Right lung (tissue), 5 donors: ENCODE measurements around the gene CALD1. TPM values are rescaled to one million over a fixed set of nuclear protein-coding genes. Genes with fewer than 3 reads are reported as not detected.
"Not testable (repeated sequence)": the region's sequence is repeated elsewhere in the genome, so short reads cannot be mapped to it uniquely, and the experiment has no call there.

Experiments
- DNase-seq, 2 donors: peaks; one replicate each; pipeline ENCODE4 v3.0.0-alpha.2; 2013
- polyA plus RNA-seq, 5 donors: library from polyadenylated mRNA; unstranded; fragments of 120-200 nt; gene quantifications; one replicate each; pipeline versions ENCODE4 v1.2.1 to v1.2.3, GENCODE V29; 2013; ENCODE audit warnings: inconsistent platforms in 1 of 5, low replicate concordance in 1 of 5; ENCODE audit not compliant: insufficient read length in 5 of 5, insufficient read depth in 1 of 5

CALD1 gene
- polyA plus RNA-seq, 5 donors, result 173 to 252 (median 234) TPM

GRCh38 chr7:134947329-134947728, 167.9 kb downstream of the CALD1 start:
- DNase-seq, result no peak

DNA sequence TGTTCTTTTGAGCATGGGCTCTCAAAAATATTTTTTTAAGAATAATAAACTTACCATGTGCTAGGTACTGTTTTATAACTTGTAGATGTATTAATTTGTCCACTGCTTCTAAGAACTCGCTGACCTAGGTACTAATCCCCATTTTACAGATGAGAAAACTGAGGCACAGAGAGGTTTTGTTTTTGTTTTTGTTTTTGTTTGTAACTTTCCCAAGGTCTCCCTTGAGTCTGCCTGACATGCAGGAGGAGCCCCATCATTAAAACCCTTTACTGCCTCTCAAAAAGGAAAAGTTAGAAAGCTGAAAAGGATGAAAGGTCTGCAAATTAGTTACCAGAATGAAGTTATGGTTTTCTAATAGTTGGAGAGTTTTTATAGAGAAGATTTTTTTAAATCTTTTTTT, 168.4 kb downstream of the CALD1 start:
- no peak for DNase-seq

GRCh38 chr7:134948246-134948645, 168.8 kb downstream of the CALD1 start:
- no peak for DNase-seq

DNA sequence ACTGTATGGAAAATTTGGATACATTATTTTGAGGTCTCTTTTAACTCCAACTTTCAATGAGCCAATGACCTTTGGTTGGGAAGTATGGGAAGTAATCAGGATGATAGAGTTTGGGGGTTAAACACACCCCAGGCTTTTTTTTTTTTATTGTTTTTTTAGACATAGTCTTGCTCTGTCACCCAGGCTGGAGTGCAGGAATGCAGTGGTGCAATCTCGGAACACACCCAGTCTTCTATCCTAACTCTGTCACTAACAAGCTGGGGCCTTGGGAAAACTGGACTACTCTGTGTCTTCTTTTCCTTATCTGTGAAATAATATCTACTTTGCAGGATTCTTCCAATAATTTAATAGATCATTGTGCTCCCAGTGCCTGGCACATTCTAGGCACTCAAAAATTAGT, 169.3 kb downstream of the CALD1 start:
- no peak for DNase-seq

- no peak for DNase-seq
Measured at GRCh38 chr7:134949171-134949570, 169.7 kb downstream of the CALD1 start.

DNA sequence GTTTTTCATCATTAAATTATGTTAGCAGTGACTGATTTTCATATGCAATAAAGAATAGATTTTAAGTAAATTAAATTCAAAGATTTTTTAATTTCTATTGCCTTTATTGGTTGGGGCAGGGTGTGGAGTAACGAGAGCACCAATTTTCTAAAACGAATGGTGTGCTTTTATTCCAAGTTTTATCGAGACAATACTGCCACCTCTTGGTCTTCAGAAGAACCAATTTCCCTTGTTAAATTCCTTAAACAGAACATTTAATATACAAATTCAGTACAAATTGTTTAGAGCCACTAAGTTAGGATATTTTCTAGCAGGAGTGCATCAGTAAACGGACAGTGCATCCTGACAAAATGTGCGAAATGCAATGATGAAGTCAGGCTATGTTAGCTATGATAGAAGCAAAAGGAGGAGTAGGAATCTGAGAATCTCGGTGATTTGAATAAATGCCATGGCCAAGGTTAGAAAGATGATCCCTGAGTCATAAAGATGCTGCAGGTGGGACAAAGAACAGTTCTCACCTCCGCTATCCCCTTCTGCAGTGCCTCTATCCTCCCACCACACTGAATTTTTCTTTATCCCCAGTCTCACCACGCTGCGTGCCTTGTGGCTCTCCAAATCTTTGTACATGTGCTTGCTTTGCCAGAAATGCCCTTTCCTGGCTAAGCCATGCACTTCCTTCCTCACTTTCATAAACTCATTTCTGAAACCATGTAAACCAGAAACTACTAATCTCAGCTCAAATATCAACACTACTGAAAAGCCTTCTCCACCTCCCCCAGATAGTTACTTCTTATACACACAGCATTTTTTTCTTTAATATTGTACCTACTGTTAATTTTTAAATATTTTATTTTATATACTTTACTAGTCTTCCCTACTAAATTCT, 175.0 kb downstream of the CALD1 start:
- DNase-seq, result no peak

GRCh38 chr7:134957005-134957404, 177.6 kb downstream of the CALD1 start:
- no peak for DNase-seq

- DNase-seq, result no peak
Measured at GRCh38 chr7:134959810-134960209, 180.4 kb downstream of the CALD1 start.

DNA sequence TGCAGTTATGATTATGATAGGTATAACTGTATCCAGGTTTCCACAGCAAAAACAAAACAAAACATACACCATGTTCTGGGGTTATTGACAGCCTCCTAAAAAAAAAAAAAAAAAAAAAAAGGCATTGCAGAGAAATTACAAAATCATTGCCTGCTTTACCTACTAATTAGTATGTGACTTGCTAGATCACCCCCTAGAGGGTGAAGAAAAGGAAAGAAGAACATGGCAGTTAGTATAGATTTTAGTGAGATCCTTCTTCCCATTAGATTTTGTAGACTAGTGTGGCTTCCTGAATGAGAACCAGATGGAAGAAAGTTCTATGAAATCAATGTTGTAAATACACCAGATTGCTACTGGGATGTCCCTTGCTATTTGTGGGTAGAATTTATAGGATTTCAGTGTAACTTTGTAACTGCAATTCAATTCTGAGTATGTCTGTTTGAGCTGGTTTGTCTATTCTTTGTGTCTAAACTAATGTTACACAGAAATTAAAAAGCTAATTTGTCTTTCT, 182.9 kb downstream of the CALD1 start:
- no peak for DNase-seq

GRCh38 chr7:134963036-134963435, 183.6 kb downstream of the CALD1 start:
- no peak for DNase-seq

- no peak for DNase-seq
Measured at GRCh38 chr7:134966691-134967090, 187.3 kb downstream of the CALD1 start.

- no peak for DNase-seq
Measured at GRCh38 chr7:134968110-134968509, 188.7 kb downstream of the CALD1 start.

GRCh38 chr7:134981645-134982044, 202.2 kb downstream of the CALD1 start:
- not testable (repeated sequence) for DNase-seq

DNA sequence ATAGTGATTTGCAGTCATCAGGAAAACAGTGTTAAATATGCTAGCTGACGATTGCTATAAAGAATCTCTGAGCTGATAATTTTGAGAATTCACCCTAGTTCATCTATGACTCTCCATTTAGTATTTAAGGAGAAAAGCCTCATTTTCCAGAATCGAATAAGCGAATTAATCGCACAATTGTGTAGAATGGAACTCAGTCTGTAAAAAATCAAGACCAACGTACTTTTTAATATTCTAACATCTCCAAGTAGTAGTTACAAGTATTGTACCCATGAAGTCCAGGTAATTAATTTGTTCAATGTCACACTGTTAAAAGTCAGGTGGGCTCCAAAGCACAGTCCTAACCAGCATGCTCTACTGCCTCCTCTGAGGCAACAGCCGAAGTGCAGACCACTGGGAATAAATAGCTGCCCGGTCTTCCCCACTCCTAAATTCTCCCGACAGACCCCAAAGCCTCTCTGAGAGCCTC, 206.5 kb downstream of the CALD1 start:
- no peak for DNase-seq

DNA sequence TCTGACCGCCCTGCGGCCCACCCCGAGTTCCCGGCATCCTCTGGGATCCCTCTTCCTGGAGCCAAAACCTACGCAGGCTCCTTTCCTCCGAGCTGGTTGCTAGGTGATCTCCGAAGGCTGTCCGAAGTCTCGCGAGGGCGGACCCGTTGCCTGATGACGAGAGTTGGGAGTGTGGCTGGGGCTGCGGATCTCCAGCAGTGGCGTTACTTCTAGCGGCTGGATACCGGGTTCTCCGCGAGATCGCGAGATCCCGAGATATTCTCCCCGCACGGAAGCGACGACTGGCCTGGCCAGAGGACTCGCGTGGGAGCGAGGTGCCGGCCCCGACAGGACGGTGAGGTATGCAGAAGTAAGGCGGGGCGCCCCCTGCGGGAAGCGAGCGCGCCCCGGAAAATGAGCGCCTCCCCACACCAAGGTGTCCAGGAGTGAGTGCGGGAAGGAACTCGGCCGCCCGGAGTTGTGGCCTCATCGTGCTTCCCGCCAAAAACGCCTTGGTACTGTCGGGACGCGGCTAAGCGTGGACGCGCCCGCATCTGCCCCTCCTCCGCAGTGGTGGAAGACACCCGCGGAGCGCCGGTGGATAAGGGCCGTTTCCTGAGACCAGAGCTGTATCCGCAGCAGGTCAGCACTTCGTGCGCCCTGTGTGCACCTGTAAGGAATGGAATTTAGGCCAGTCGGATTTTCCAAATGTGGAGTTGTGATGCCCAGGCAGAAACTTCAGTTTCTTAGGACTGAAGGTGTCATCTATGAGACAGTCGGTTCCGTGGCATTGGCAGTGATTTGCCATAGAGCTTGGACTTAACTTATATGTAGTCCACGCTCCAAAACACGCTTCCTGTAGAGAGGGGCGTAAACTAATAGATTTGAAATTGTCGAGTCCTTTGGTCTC, 207.2 kb downstream of the CALD1 start, which contains the start of gene AGBL3:
TSS of gene AGBL3 (plus strand) at position 146 of the 889 bp plus-strand sequence. CDS start 1,426 bp downstream, outside the sequence.
- peak; percentile 95 to 97 for DNase-seq

- DNase-seq, result no peak
Measured at GRCh38 chr7:134988161-134988560, 208.7 kb downstream of the CALD1 start.

DNA sequence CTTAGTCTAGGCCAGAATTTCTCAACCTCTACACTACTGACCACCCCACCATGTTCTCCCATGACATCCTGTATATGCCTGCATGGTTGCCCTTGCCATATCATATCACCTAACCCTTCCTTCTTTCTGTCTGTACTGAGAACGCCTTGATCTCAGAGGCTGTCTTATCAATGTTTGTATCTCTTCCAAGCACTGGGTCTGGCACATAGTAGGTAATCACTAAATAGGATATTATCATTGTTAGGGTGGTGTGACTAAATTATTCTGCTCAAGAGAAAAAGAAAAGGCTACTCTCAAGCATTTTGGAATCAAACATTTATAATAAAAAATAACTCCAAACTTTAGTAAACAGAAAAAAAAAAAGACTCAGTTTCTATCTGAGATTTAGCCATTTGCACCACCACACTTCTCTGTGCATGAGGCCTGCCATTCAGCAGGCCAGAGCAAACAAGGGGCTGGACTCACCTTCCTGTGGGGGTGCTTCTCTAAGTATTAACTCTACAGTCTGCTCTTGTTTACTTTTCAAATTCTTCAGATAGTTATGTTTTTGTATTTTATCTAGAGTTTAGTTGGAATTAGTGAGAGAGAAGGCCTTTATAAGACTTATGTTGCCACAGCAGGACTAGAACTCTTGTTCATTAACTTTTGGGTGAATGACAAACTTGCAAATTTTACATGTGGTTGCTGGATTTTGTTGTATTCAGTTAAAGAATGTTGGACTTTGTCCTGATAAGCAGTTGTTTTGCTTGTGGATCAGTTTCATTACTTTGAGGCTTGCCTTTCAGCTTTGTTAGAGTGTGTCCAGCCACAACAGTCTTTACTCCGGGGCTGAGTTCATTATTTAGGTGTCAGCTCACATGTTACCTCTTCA, 212.3 kb downstream of the CALD1 start:
- DNase-seq, result no peak

DNA sequence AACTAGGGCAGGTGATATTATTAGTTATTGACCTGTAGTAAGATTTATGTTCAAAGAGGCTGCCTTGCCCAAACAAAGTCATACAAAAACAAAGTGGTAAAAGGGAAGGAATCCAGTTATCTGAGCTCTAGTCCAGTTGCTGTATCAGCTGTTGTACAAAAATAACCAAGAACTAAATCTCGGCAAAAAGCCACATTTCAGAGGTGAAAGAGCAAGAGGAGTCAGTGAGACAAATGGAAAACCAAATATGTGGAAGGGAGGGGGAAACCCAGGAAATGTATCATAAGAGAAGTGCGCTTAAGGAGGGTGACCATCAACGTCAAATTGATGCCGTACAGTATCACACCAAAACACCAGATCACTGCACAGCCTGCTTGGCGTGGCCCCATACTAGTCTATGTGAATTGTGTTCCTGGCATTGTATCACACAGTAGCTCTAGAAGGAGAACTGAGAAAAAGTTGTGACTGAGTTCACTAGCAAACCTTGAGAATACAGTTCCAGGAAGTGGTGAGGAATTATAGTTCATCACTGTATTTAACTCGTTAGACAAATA, 213.3 kb downstream of the CALD1 start:
- DNase-seq, result no peak

GRCh38 chr7:134993877-134994456, 214.5 kb downstream of the CALD1 start:
- no peak for DNase-seq
